ENCODE data around the gene TMPRSS9.

TMPRSS9 gene

DNA sequence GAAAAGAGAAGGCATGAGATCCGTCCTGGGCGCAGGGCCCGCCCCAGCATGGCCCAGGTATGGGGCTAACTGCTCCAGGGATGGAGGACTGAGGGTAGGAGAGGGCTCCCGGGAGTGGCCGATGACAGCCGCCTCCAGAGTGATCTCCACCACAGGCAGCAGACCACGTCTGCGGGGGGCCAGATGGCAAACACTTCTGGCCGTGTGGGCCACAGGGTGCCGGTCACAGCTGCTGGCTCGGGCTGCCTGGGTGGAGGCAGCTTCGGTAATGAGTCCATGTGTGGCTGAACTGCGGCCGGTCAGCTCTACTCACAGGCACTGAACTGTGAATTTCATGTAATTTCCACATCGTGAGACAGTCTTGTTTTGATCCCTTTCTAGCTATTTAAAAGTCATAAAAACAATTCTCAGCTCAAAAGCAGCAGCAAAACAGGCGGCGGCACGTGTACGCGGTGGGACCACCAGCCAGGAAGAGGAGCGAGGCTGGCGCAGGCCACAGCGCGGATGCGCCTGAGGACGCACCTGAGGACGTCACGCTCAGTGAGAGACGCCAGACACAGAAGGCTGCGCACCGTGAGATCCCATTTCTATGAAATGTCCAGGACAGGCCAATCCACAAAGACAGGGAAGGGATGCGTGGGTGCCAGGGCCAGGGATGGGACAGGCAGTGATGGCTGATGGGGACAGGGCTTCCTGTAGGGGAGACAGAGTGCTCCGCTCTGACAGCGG lies 35.7 kb upstream of the TMPRSS9 start:
- no peak for TF ChIP-seq GATA1 (IDR thresholded peaks at IDR 0.05; ENCODE audit: low read depth, low read length)
- TF ChIP-seq POLR2A (IDR thresholded peaks at IDR 0.05; ENCODE audit: low read length): no peak
- DNase-seq: no peak

GRCh38 chr19:2325281-2326046 lies 34.6 kb upstream of the TMPRSS9 start:
- no peak for DNase-seq
- TF ChIP-seq POLR2A (IDR thresholded peaks at IDR 0.05; ENCODE audit: low read length) (no peak), GATA1 (IDR thresholded peaks at IDR 0.05; ENCODE audit: low read depth, low read length) (no peak)

DNA sequence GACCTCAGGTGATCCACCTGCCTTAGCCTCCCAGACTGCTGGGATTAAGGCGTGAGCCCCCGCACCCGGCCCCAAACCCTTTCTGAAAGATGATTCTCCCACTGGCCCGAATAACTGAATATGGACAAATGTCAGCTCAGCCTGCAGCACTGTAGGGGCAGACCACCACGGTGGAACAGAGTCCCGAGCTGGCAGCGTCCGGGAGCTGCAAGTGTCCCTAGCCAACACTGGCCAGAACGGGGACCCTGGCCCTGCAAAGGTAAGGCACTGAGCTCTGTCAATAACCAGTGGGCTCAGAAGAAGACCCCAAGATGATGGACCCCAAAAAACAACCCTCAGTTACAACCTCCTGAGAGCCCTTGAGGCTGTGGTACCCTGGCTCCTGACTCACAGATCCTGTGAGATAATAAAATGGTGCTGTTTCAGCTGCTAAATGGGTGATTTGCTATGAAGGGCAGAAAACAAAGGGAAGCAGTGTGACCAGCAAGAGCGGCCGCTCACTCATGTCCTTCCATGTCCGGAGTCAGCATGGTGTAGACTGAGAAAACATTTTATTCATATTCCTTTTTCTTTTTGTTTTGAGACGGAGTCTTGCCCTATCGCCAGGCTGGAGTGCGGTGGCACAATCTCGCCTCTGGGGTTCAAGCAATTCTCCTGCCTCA lies 33.2 kb upstream of the TMPRSS9 start:
- DNase-seq: no peak

GRCh38 chr19:2327773-2328400 lies 32.2 kb upstream of the TMPRSS9 start:
- DNase-seq: peak; percentile 55 to 57
- TF ChIP-seq GATA1 (IDR thresholded peaks at IDR 0.05; ENCODE audit: low read depth, low read length) (no peak), POLR2A (IDR thresholded peaks at IDR 0.05; ENCODE audit: low read length) (no peak)

More for the DNA sequence above, 33.2 kb upstream of the TMPRSS9 start:
- no peak for TF ChIP-seq GATA1 (IDR thresholded peaks at IDR 0.05; ENCODE audit: low read depth, low read length)
- TF ChIP-seq POLR2A (IDR thresholded peaks at IDR 0.05; ENCODE audit: low read length): no peak

GRCh38 chr19:2328401-2329148 lies 31.5 kb upstream of the TMPRSS9 start, which contains the start of the genes LSM7 and SPPL2B:
Gene LSM7 (minus strand): TSS chr19:2328586. CDS start chr19:2328566, 20 bp downstream.
Gene SPPL2B (plus strand): TSS chr19:2328684. CDS start chr19:2328710, 26 bp downstream.
- peak; percentile 94 to 97 for DNase-seq
- no peak for TF ChIP-seq GATA1 (IDR thresholded peaks at IDR 0.05; ENCODE audit: low read depth, low read length)
- peak; percentile 86 for TF ChIP-seq POLR2A (IDR thresholded peaks at IDR 0.05; ENCODE audit: low read length)

- TF ChIP-seq POLR2A (IDR thresholded peaks at IDR 0.05; ENCODE audit: low read length) (no peak), GATA1 (IDR thresholded peaks at IDR 0.05; ENCODE audit: low read depth, low read length) (no peak)
- peak in 1 of 2 experiments; percentile 51 for DNase-seq
These were observed 31.0 kb upstream of the TMPRSS9 start for GRCh38 chr19:2329149-2329478.

DNA sequence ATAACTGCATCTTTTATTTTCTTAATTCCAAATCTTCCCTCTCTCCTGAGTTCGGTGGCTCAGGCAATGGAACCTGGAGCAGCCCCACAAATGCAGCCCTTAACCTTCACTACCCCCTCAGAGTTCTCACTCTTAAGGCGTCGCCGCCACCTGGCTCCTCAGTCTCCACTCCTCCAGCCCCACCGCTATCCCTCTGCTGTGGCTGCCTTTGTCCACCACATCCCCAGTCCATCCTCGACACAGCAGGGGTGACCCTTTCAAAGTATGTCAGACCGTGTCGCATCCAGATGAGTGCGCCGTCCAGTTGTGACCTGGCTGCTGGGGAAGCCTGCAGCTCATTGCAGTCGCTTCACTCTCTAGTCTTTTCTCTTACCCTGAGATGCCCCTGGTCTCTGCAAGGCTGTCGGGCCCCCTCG lies 30.6 kb upstream of the TMPRSS9 start:
- no peak for DNase-seq
- TF ChIP-seq GATA1 (IDR thresholded peaks at IDR 0.05; ENCODE audit: low read depth, low read length) (no peak), POLR2A (IDR thresholded peaks at IDR 0.05; ENCODE audit: low read length) (no peak)

DNA sequence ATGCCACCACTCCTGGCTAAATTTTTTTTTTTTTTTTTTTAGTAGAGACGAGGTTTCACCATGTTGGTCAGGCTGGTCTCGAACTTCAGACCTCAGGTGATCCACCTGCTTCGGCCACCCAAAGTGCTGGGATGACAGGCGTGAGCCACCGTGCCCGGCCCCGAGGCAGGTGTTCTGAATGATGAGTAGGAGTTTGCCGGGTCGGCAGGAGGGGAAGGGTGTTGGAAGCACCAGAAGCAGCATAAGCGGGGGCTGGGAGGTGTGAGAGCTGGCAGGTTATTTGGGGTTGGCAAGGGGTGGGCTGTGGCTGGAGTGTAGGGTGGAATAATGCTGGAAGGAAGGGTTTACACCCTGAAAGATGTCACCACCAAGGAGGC lies 29.8 kb upstream of the TMPRSS9 start:
- DNase-seq: no peak
- TF ChIP-seq POLR2A (IDR thresholded peaks at IDR 0.05; ENCODE audit: low read length) (no peak), GATA1 (IDR thresholded peaks at IDR 0.05; ENCODE audit: low read depth, low read length) (no peak)

- no peak for TF ChIP-seq GATA1 (IDR thresholded peaks at IDR 0.05; ENCODE audit: low read depth, low read length)
- no peak for TF ChIP-seq POLR2A (IDR thresholded peaks at IDR 0.05; ENCODE audit: low read length)
- peak in 1 of 2 experiments; percentile 37 for DNase-seq
These were observed 29.3 kb upstream of the TMPRSS9 start for GRCh38 chr19:2330632-2331284.

DNA sequence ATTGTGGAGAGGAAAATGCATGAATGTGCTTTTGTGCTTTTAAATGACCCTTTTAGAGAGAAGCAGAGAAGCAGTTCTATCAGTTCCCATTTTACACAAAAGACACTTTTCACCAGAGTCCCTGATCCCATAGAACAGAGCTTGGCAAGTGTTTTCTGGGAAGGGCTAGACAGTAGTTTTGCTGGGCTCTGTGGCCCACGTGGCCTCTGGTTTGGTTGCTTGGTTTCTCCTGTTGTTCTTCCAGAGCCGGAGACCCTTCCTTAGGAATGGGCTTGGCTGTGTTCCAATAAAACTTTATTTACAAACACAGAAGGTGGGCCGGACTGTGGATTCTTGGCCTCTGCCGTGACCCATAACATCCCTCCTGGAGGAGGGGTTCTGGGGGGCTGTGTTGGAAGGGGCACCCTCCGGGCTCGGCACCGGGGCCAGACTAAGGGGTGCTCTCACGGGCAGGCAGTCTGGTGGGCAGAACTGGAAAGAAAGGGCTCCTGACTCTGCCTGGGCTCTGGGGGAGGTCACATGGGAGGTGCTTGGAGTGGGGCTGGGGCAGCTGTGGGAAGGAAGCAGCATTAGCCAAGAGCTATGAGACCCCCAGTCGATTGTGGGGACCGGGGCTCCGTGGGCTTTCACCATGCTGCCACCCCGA lies 28.3 kb upstream of the TMPRSS9 start:
- TF ChIP-seq POLR2A (IDR thresholded peaks at IDR 0.05; ENCODE audit: low read length) (no peak), GATA1 (IDR thresholded peaks at IDR 0.05; ENCODE audit: low read depth, low read length) (no peak)
- DNase-seq: no peak

GRCh38 chr19:2332341-2333026 lies 27.6 kb upstream of the TMPRSS9 start:
- no peak for DNase-seq
- TF ChIP-seq GATA1 (IDR thresholded peaks at IDR 0.05; ENCODE audit: low read depth, low read length): no peak
- no peak for TF ChIP-seq POLR2A (IDR thresholded peaks at IDR 0.05; ENCODE audit: low read length)

Data from erythroblast (primary cell).